HepG2 (cell line): Measurements from ENCODE around the gene STARD13. TPM values are rescaled to one million over a fixed set of nuclear protein-coding genes. Genes with fewer than 3 reads are reported as not detected.

Source experiments
- ATAC-seq: fragments of 200-7000 bp; cut with Tn5 transposase; 3 replicates; pipeline ENCODE4 v1.9.1; 2020; ENCODE audit warnings: mild to moderate bottlenecking, moderate library complexity
- BruUV-seq: library from RNA; stranded (reverse); fragments of 400-500 nt; replicated peaks from 2 replicates; lab custom pipeline; 2021; lab: Mats Ljungman, UMichigan
- CTCF ChIA-PET: fragments of 300-600 bp; formaldehyde crosslinking; extraction: SDS; loops from one replicate; lab custom pipeline; 2021; ENCODE audit warnings: low total read pairs, inconsistent platforms, low intra/inter-chr PET ratio; lab: Yijun Ruan, JAX
- POLR2A ChIA-PET: fragments of 350-600 bp; sonication (Branson Sonifier 250); formaldehyde crosslinking; loops from one replicate; lab custom pipeline; 2020; ENCODE audit warnings: antibody characterized with exemption, inconsistent platforms; lab: Yijun Ruan, JAX
- DNase-seq: peaks from one replicate; pipeline ENCODE4 v3.0.0-alpha.2; 2015; ENCODE audit warnings: low spot score
- FAIRE-seq: peaks from 3 replicates; lab custom pipeline; 2011; peaks lifted over from hg19 to GRCh38; lab: Jason Lieb, UNC
- H2AFZ ChIP-seq: one replicate; pipeline ENCODE4 v1.6.1; 2011; ENCODE audit warnings: low read length, inconsistent platforms
- H3K27ac ChIP-seq: fragments of 300-600 bp; 3 replicates; pipeline ENCODE4 v1.8.0; 2011; ENCODE audit warnings: mixed run types, mild to moderate bottlenecking, mixed read lengths, low read length, inconsistent platforms; ENCODE audit not compliant: insufficient read depth; ENCODE audit errors: extremely low read length
- H3K27me3 ChIP-seq, 2 experiments: fragments of 200-600 bp in 1 of 2; 2 replicates in 1 of 2; 3 replicates in 1 of 2; pipeline versions ENCODE4 v1.6.0 to v1.8.0; 2011; ENCODE audit warnings: low read length in 2 of 2, mild to moderate bottlenecking in 2 of 2, moderate library complexity in 2 of 2, inconsistent platforms in 1 of 2; ENCODE audit not compliant: insufficient read depth in 2 of 2, control insufficient read depth in 1 of 2
- H3K36me3 ChIP-seq, 2 experiments: fragments of 200-600 bp in 1 of 2; replicated peaks in 1 of 2; 2 replicates in 1 of 2; 3 replicates in 1 of 2; pipeline versions ENCODE4 v1.5.1 to v1.8.0; 2011; ENCODE audit warnings: low read length in 2 of 2, inconsistent platforms in 1 of 2; ENCODE audit not compliant: insufficient read depth in 2 of 2, control insufficient read depth in 1 of 2
- H3K4me1 ChIP-seq: 2 replicates; pipeline ENCODE4 v1.5.1; 2012; ENCODE audit warnings: low read length, inconsistent platforms; ENCODE audit not compliant: insufficient read depth
- H3K4me2 ChIP-seq: 2 replicates; pipeline ENCODE4 v1.6.0; 2011; ENCODE audit warnings: low read depth, low read length, inconsistent platforms
- H3K4me3 ChIP-seq, 3 experiments: fragments of 200-600 bp in 1 of 3; sonication (generic), shearing (Covaris generic) in 1 of 3; replicated peaks in 1 of 3; 2 replicates each; pipeline ENCODE4 v1.5.1; 2011 to 2016; ENCODE audit warnings: low read length in 3 of 3, inconsistent platforms in 2 of 3, low read depth in 2 of 3, mild to moderate bottlenecking in 2 of 3, control low read depth in 1 of 3, mixed read lengths in 1 of 3; ENCODE audit not compliant: insufficient read depth in 1 of 3
- H3K79me2 ChIP-seq: one replicate; pipeline ENCODE4 v1.6.1; 2011; ENCODE audit warnings: low read length, inconsistent platforms; ENCODE audit not compliant: insufficient read depth
- H3K9ac ChIP-seq: 2 replicates; pipeline ENCODE4 v1.6.0; 2011; ENCODE audit warnings: mild to moderate bottlenecking, low read depth, low read length, inconsistent platforms; ENCODE audit not compliant: insufficient read depth
- H3K9me3 ChIP-seq: 2 replicates; pipeline ENCODE4 v1.5.1; 2012; ENCODE audit warnings: mild to moderate bottlenecking, low read length
- H4K20me1 ChIP-seq: 2 replicates; pipeline ENCODE4 v1.6.0; 2011; ENCODE audit warnings: inconsistent platforms, mild to moderate bottlenecking, low read length, moderate library complexity; ENCODE audit not compliant: insufficient read depth
- ATF2 ChIP-seq: sonication (generic); formaldehyde crosslinking; IDR thresholded peaks from 2 replicates; pipeline ENCODE4 v1.4.0; 2020; ENCODE audit warnings: missing genetic modification reagents
- RAD51 ChIP-seq: fragments of 450-650 bp; IDR thresholded peaks from 2 replicates; pipeline ENCODE4 v1.6.1; 2016; ENCODE audit warnings: borderline replicate concordance
- SIX1 ChIP-seq: sonication (generic); formaldehyde crosslinking; IDR thresholded peaks from 2 replicates; pipeline ENCODE4 v1.4.0; 2020; ENCODE audit warnings: missing genetic modification reagents, borderline replicate concordance
- SNAPC5 ChIP-seq: sonication (generic); formaldehyde crosslinking; IDR thresholded peaks from 2 replicates; pipeline ENCODE4 v1.8.1; 2023; ENCODE audit warnings: mild to moderate bottlenecking, missing genetic modification reagents, borderline replicate concordance
- ZBTB21 ChIP-seq: sonication (generic); formaldehyde crosslinking; IDR thresholded peaks from 2 replicates; pipeline ENCODE4 v1.4.0; 2020; ENCODE audit warnings: missing genetic modification reagents
- ZNF20 ChIP-seq: sonication (generic); formaldehyde crosslinking; IDR thresholded peaks from 2 replicates; pipeline ENCODE4 v1.4.0; 2020; ENCODE audit warnings: mild to moderate bottlenecking, moderate library complexity, missing genetic modification reagents
- ZNF350 ChIP-seq: sonication (generic); formaldehyde crosslinking; IDR thresholded peaks from 2 replicates; pipeline ENCODE4 v1.4.0; 2020; ENCODE audit warnings: mild to moderate bottlenecking, low read depth, missing genetic modification reagents, borderline replicate concordance
- ZNF589 ChIP-seq: sonication (generic); formaldehyde crosslinking; conservative IDR thresholded peaks from 2 replicates; pipeline ENCODE4 v1.8.0; 2022; ENCODE audit warnings: mild to moderate bottlenecking, moderate library complexity, missing genetic modification reagents
- WGBS: methylation state at CpG from one replicate; pipeline ENCODE4 v1.1.6; 2017; ENCODE audit warnings: low lambda C conversion rate; 5-methylcytosine and 5-hydroxymethylcytosine counted together
- in situ Hi-C: cut with HindIII; loops from 2 replicates; pipeline ENCODE4 v1.10.0; 2017; ENCODE audit warnings: low pct_unique_long_range_greater_than_20kb; ENCODE audit not compliant: extremely low pct_ligation_motif_present
- intact Hi-C: fragments of 100-400 bp; cut with micrococcal nuclease; formaldehyde crosslinking; loops from one replicate; pipeline ENCODE4 v1.10.0; 2022; ENCODE audit not compliant: unreplicated experiment
- polyA plus RNA-seq, 8 experiments: library from polyadenylated mRNA; depleted of rRNA in 3 of 8; stranded (reverse) in 7 of 8; unstranded in 1 of 8; fragments of >200 nt; fragmentation: Illumina TruSeq in 4 of 8; extraction: Trizol in 4 of 8; gene quantifications; 2 replicates each; pipeline versions ENCODE4 v1.2.1 to v1.2.3, GENCODE V29; 2011 to 2016; ENCODE audit warnings: low read depth in 4 of 8, missing spikeins in 1 of 8, mixed read lengths in 1 of 8; ENCODE audit not compliant: insufficient read depth in 1 of 8
- total RNA-seq, 5 experiments: library from RNA; depleted of rRNA; stranded (reverse); fragments of >200 nt; fragmentation: Illumina TruSeq; extraction: Trizol; gene quantifications; 2 replicates each; pipeline ENCODE4 v1.2.3, GENCODE V29; 2016; ENCODE audit warnings: low read depth in 1 of 5

The STARD13 gene
- total and polyA plus RNA-seq, 2 of the 13 experiments (the other 11 are each of a cell fraction or from before 2014, with no cell fraction given): 12.8 to 14.3 TPM

- CTCF ChIA-PET: no interaction called here
- Histone ChIP-seq H3K4me3 (no peak overlapping the region), H3K27me3 (no peaks in the 10 kb centered on the region), H3K36me3 (peaks cover 3 to 4% of the 10 kb centered on the region in 2 experiments; a peak in 3 of 5 replicates), H3K79me2 (peaks cover 47% of the 10 kb centered on the region), H3K4me1 (peaks cover 72% of the 10 kb centered on the region), H3K4me2 (no peak overlapping the region), H3K9ac (no peak overlapping the region), H3K27ac (no peak overlapping the region), H2AFZ (no peak overlapping the region), H4K20me1 (no peaks in the 10 kb centered on the region), H3K9me3 (no peaks in the 10 kb centered on the region)
- FAIRE-seq (no peak), ATAC-seq (no peak), DNase-seq (no peak)
- intact Hi-C loops: no loop called here
- POLR2A ChIA-PET: interaction anchor here (2.7 kb wide), 1 partner anchor 8 kb away, joined by 12 read pairs; the partner anchor contains the start of gene STARD13
- 100% methylated on average over 1 of the region's 1 CpG for WGBS
- in situ Hi-C loops: no loop called here
- BruUV-seq: no TSS peak
- TF ChIP-seq ZNF20 (no peak), ZNF589 (no peak), ZNF350 (CRISPR knock-in tag) (no peak), ZBTB21 (CRISPR knock-in tag) (no peak), SIX1 (CRISPR knock-in tag) (no peak), SNAPC5 (no peak), RAD51 (no peak), ATF2 (CRISPR knock-in tag) (no peak)
Measured at GRCh38 chr13:33277946-33278345, 7.6 kb downstream of the STARD13 start.
